ENCODE results near the gene COASY. TPM values are rescaled to one million over a fixed set of nuclear protein-coding genes. Genes with fewer than 3 reads are reported as not detected.

The COASY gene
- total RNA-seq, 1 donor from 2014 or later: 51.7 TPM

DNA sequence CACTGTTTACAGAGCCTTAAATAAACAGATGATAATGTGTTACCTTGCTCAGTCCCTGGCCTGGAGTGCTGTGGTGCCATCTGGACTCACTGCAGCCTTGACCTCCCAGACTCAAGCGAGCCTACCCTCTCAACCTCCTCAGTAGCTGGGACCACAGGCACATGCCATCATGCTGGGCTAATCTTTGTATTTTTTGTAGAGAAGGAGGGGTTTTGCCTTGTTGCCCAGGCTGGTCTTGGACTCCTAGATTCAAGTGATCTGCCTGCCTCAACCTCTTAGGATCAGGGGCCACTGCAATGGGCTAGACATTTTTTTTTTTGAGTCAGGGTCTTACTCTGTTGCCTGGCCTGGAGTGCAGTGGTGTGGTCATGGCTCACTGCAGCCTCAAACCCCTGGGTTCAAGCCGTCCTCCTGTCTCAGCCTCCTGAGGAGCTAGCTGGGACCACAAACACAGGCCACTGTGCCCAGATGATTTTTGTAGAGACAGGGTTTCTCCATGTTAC is 30.9 kb upstream of the COASY start:
- H3K4me3 Mint-ChIP-seq (ENCODE audit: unreplicated experiment): no peak overlapping the region
- DNase-seq (ENCODE audit: extremely low spot score, unreplicated experiment): no peak
- peak overlapping the region; percentile 39 for H3K27ac Mint-ChIP-seq (ENCODE audit: unreplicated experiment)
- TF ChIP-seq, protein P1, sequence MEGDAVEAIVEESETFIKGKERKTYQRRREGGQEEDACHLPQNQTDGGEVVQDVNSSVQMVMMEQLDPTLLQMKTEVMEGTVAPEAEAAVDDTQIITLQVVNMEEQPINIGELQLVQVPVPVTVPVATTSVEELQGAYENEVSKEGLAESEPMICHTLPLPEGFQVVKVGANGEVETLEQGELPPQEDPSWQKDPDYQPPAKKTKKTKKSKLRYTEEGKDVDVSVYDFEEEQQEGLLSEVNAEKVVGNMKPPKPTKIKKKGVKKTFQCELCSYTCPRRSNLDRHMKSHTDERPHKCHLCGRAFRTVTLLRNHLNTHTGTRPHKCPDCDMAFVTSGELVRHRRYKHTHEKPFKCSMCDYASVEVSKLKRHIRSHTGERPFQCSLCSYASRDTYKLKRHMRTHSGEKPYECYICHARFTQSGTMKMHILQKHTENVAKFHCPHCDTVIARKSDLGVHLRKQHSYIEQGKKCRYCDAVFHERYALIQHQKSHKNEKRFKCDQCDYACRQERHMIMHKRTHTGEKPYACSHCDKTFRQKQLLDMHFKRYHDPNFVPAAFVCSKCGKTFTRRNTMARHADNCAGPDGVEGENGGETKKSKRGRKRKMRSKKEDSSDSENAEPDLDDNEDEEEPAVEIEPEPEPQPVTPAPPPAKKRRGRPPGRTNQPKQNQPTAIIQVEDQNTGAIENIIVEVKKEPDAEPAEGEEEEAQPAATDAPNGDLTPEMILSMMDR (IDR thresholded peaks at IDR 0.05): no peak
- peaks cover 45% of the 10 kb centered on the region for H3K4me1 Mint-ChIP-seq (ENCODE audit: unreplicated experiment)
- H3K36me3 Mint-ChIP-seq (ENCODE audit: unreplicated experiment): no peaks in the 10 kb centered on the region
- no peaks in the 10 kb centered on the region for H3K9me3 Mint-ChIP-seq (ENCODE audit: unreplicated experiment)
- no peaks in the 10 kb centered on the region for H3K27me3 Mint-ChIP-seq (ENCODE audit: unreplicated experiment)

- no peaks in the 10 kb centered on the region for H3K27me3 Mint-ChIP-seq (ENCODE audit: unreplicated experiment)
- no peak for DNase-seq (ENCODE audit: extremely low spot score, unreplicated experiment)
- H3K4me3 Mint-ChIP-seq (ENCODE audit: unreplicated experiment): peak overlapping the region; percentile 64
- H3K36me3 Mint-ChIP-seq (ENCODE audit: unreplicated experiment): no peaks in the 10 kb centered on the region
- H3K4me1 Mint-ChIP-seq (ENCODE audit: unreplicated experiment): peaks cover 41% of the 10 kb centered on the region
- peak overlapping the region; percentile 73 for H3K27ac Mint-ChIP-seq (ENCODE audit: unreplicated experiment)
- TF ChIP-seq, protein P1 (IDR thresholded peaks at IDR 0.05): peak; percentile 51
- no peaks in the 10 kb centered on the region for H3K9me3 Mint-ChIP-seq (ENCODE audit: unreplicated experiment)
These were observed 30.2 kb upstream of the COASY start for GRCh38 chr17:42531455-42532354.

DNA sequence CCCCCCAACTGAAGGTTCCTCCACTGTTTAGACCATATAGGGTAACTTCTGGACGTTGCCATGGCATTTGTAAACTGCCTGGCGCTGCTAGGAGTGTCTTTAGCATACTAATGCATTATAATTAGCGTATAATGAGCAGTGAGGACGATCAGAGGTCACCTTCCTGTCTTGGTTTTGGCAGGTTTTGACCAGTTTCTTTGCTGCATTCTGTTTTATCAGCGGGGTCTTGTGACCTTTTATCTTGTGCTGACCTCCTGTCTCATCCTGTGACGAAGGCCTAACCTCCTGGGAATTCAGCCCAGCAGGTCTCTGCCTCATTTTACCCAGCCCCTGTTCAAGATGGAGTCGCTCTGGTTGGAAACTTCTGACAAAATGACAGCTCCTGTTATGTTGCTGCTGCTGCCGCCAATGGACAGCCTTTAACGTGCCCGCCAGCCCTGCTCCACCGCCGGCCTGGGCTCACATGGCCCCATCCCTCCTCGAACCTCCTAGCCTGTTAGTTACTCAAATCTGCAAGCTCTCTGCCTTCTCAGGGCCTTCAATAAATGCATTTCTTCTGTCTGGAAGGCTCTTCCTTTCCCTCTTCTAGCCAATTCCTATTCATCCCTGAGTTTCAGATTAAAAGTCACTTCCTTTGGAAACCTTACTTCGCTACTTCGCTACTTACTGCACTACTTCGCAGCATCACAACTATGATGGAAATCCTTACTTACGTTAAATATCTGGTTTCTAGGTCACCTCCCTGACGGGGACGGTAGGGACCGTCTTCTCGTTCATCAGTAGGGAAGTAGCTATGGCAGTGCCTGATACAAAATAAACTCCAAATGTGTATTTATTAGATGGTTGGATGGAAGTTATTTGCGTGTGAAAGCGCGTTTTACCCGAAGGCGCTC is 26.5 kb upstream of the COASY start:
- Mint-ChIP-seq H3K27ac (ENCODE audit: unreplicated experiment) (peak overlapping the region; percentile 96), H3K4me1 (ENCODE audit: unreplicated experiment) (peaks cover 48% of the 10 kb centered on the region), H3K27me3 (ENCODE audit: unreplicated experiment) (no peaks in the 10 kb centered on the region), H3K4me3 (ENCODE audit: unreplicated experiment) (peak overlapping the region; percentile 64), H3K36me3 (ENCODE audit: unreplicated experiment) (peaks cover 10% of the 10 kb centered on the region), H3K9me3 (ENCODE audit: unreplicated experiment) (no peaks in the 10 kb centered on the region)
- DNase-seq (ENCODE audit: extremely low spot score, unreplicated experiment): no peak
- TF ChIP-seq, protein P1 (IDR thresholded peaks at IDR 0.05): no peak

DNA sequence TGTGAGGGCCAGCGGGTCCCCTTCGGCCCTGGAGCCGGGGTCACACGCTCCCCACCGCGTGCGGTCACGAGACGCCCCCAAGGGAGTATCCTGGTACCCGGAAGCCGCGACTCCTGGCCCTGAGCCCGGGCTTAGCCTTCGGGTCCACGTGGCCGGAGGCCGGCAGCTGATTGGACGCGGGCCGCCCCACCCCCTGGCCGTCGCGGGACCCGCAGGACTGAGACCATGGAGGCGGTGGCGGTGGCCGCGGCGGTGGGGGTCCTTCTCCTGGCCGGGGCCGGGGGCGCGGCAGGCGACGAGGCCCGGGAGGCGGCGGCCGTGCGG is 25.9 kb upstream of the COASY start, which contains the start of gene NAGLU:
Gene NAGLU, plus strand, starts transcription at position 194 of the 324 bp plus-strand sequence. Its CDS starts 32 bp downstream, at position 226.
- Mint-ChIP-seq H3K4me3 (ENCODE audit: unreplicated experiment) (peak within 1 kb of the TSS; percentile 85), H3K27ac (ENCODE audit: unreplicated experiment) (peak within 1 kb of the TSS; percentile 96), H3K9me3 (ENCODE audit: unreplicated experiment) (no peaks in the 10 kb centered on the region), H3K36me3 (ENCODE audit: unreplicated experiment) (peaks cover 10% of the 10 kb centered on the region), H3K27me3 (ENCODE audit: unreplicated experiment) (no peaks in the 10 kb centered on the region), H3K4me1 (ENCODE audit: unreplicated experiment) (peaks cover 44% of the 10 kb centered on the region)
- DNase-seq (ENCODE audit: extremely low spot score, unreplicated experiment): peak; percentile 98
- TF ChIP-seq, protein P1 (IDR thresholded peaks at IDR 0.05): no peak

All from osteocyte (in vitro differentiated cells).